ENCODE results near the gene MARF1.
"Not testable (repeated sequence)": the region's sequence is repeated elsewhere in the genome, so short reads cannot be mapped to it uniquely, and the experiment has no call there.

Gene MARF1

GRCh38 chr16:15617901-15618300, 25.1 kb downstream of the MARF1 start:
- DNase-seq = no peak

GRCh38 chr16:15616475-15617165, 26.3 kb downstream of the MARF1 start:
- DNase-seq = no peak

- DNase-seq = no peak
These were observed 26.9 kb downstream of the MARF1 start for GRCh38 chr16:15616012-15616411.

- DNase-seq = no peak
These were observed 29.3 kb downstream of the MARF1 start for GRCh38 chr16:15613676-15614075.

- no peak for DNase-seq
These were observed 31.3 kb downstream of the MARF1 start for GRCh38 chr16:15611610-15612009.

GRCh38 chr16:15610369-15610871, 32.5 kb downstream of the MARF1 start:
- DNase-seq = no peak

- no peak for DNase-seq
These were observed 33.7 kb downstream of the MARF1 start for GRCh38 chr16:15609286-15609649.

GRCh38 chr16:15608398-15609285, 34.3 kb downstream of the MARF1 start:
- no peak for DNase-seq

GRCh38 chr16:15607700-15608396, 35.1 kb downstream of the MARF1 start:
- no peak for DNase-seq

- not testable (repeated sequence) for DNase-seq
These were observed 35.7 kb downstream of the MARF1 start for GRCh38 chr16:15607221-15607699.

GRCh38 chr16:15606518-15607220, 36.3 kb downstream of the MARF1 start:
- no peak for DNase-seq

GRCh38 chr16:15605839-15606517, 37.0 kb downstream of the MARF1 start:
- no peak for DNase-seq

GRCh38 chr16:15604460-15605440, 38.2 kb downstream of the MARF1 start:
- no peak for DNase-seq

- DNase-seq = no peak
These were observed 40.5 kb downstream of the MARF1 start for GRCh38 chr16:15602285-15603044.

- no peak for DNase-seq
These were observed 41.6 kb downstream of the MARF1 start for GRCh38 chr16:15601212-15601879.

GRCh38 chr16:15599303-15600070, 43.5 kb downstream of the MARF1 start:
- DNase-seq = no peak

- no peak for DNase-seq
These were observed 44.2 kb downstream of the MARF1 start for GRCh38 chr16:15598648-15599190.
